Right cardiac atrium (tissue), 5 donors: ENCODE data around the gene SH3PXD2A. TPM values are rescaled to one million over a fixed set of nuclear protein-coding genes. Genes with fewer than 3 reads are reported as not detected.

Experiments used
- ATAC-seq, 2 donors: fragments of 200-7000 bp; cut with Tn5 transposase; one replicate each; pipeline versions ENCODE4 v1.8.0 to v1.9.1; 2020; ENCODE audit warnings: moderate library complexity in 2 of 2, mild to moderate bottlenecking in 1 of 2
- DNase-seq, 3 donors: peaks; one replicate each; pipeline ENCODE4 v3.0.0-alpha.2; 2020
- H3K27ac ChIP-seq: one replicate; pipeline ENCODE4 v1.5.1; 2013; ENCODE audit warnings: mild to moderate bottlenecking, low read length, control low read depth, moderate library complexity
- H3K27me3 ChIP-seq: one replicate; pipeline ENCODE4 v1.6.1; 2013; ENCODE audit not compliant: control insufficient read depth, insufficient read depth
- H3K4me1 ChIP-seq: one replicate; pipeline ENCODE4 v1.6.1; 2013; ENCODE audit warnings: low read length; ENCODE audit not compliant: control insufficient read depth, insufficient read depth
- H3K4me3 ChIP-seq: one replicate; pipeline ENCODE4 v1.5.1; 2013; ENCODE audit warnings: low read length, control low read depth
- H3K9me3 ChIP-seq: one replicate; pipeline ENCODE4 v1.6.1; 2013; ENCODE audit warnings: low read length; ENCODE audit not compliant: control insufficient read depth
- WGBS: extraction: QIAGEN DNeasy Blood & Tissue Kit; methylation state at CpG from one replicate; pipeline ENCODE4 v1.1.7; 2013; 5-methylcytosine and 5-hydroxymethylcytosine counted together
- intact Hi-C, 4 donors: fragments of 100-400 bp; cut with DNase I; formaldehyde crosslinking; loops; one replicate each; pipeline versions ENCODE4 v1.11.0 to v1.14.0; 2022 to 2023
- polyA plus RNA-seq: library from polyadenylated mRNA; stranded (reverse); fragments of 200-250 nt; gene quantifications from one replicate; pipeline ENCODE4 v1.2.3, GENCODE V29; 2013
- total RNA-seq, 4 donors: library from RNA; stranded (reverse); fragmentation: NEBNext Ultra II Directional; extraction: Animal tissue kit (Norgen Biotek cat#: 25700); gene quantifications; one replicate each; pipeline ENCODE4 v1.2.1, GENCODE V29; 2021
- donor health status: healthy with polysubstance abuse.
- donor health status: DM: no; HTN: yes; CAD: no.
- donor health status: DM: no; HTN: no; CAD: no.
- donor health status: DM: no; HTN: yes; CAD: no; lungs with severe emphysema.
- donor health status: DM: yes; HTN: yes; CAD: no.

The SH3PXD2A gene
- total and polyA plus RNA-seq, 5 donors: 13.5 to 31.7 (median 30.9) TPM

DNA sequence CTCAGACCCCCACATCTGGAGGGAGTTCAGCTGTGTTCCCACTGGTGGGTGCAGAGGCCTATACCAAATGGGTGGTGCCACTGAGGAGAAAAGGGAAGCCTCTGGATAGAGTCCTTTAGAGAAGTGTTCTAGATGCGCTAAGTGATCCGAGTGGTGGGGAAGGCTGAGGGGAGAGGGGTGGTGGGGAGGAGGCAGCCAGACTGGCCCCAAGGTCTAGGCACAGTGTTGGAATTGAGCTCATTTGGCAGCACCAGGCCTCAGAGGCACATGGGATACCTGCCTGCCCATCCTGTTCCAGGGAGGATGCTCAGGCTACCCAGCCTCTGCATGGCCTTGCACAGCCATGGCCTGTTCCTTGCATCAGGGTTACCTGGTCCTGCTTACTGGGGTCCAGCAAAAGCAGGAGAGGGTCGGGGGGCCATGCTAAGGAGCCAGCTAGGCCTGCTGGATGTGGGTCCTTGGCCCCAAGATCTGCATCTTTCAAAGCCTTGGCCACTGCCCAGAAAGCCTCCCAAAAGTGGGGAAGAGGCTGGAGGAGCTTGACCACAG is 262.3 kb downstream of the SH3PXD2A start:
- Histone ChIP-seq H3K9me3 (no peaks in the 10 kb centered on the region), H3K4me3 (no peak overlapping the region), H3K4me1 (no peaks in the 10 kb centered on the region), H3K27me3 (no peaks in the 10 kb centered on the region), H3K27ac (no peak overlapping the region)
- 85% methylated on average over 3 of the region's 3 CpGs for WGBS
- DNase-seq (peak in 1 of 3 donors; percentile 36), ATAC-seq (no peak)
- intact Hi-C loops: no loop called here

GRCh38 chr10:103592186-103593021 is 263.0 kb downstream of the SH3PXD2A start:
- H3K27me3 ChIP-seq: no peaks in the 10 kb centered on the region
- H3K9me3 ChIP-seq: no peaks in the 10 kb centered on the region
- whole genome bisulfite sequencing: 77% methylated on average over 15 of the region's 15 CpGs
- peak in 1 of 3 donors; percentile 71 for DNase-seq
- H3K27ac ChIP-seq: no peak overlapping the region
- no peak overlapping the region for H3K4me3 ChIP-seq
- peak; percentile 36 to 54 for ATAC-seq
- intact Hi-C loops: no loop called here
- no peaks in the 10 kb centered on the region for H3K4me1 ChIP-seq

- DNase-seq: no peak
- no peak overlapping the region for H3K4me3 ChIP-seq
- intact Hi-C loops: no loop called here
- WGBS: 93% methylated on average over 6 of the region's 6 CpGs
- no peaks in the 10 kb centered on the region for H3K9me3 ChIP-seq
- no peak for ATAC-seq
- no peaks in the 10 kb centered on the region for H3K27me3 ChIP-seq
- H3K27ac ChIP-seq: no peak overlapping the region
- H3K4me1 ChIP-seq: no peaks in the 10 kb centered on the region
These were observed 264.6 kb downstream of the SH3PXD2A start for GRCh38 chr10:103590744-103591291.

DNA sequence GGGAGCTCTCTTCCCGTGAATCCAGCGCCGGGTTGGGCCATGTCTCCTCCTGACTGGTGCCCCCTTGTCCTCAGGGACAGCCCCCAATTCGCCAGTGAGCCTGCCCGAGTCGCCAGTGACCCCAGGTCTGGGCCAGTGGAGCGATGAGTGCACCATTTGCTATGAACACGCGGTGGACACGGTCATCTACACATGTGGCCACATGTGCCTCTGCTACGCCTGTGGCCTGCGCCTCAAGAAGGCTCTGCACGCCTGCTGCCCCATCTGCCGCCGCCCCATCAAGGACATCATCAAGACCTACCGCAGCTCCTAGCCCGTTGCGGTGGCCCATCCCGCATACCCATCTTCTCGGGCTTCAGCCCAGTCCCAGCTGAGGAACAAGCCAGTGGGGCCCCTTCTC is 265.3 kb downstream of the SH3PXD2A start:
- intact Hi-C loops: no loop called here
- H3K4me3 ChIP-seq: no peak overlapping the region
- no peaks in the 10 kb centered on the region for H3K4me1 ChIP-seq
- H3K9me3 ChIP-seq: no peaks in the 10 kb centered on the region
- ATAC-seq (no peak), DNase-seq (no peak)
- 93% methylated on average over 20 of the region's 20 CpGs for WGBS
- no peak overlapping the region for H3K27ac ChIP-seq
- H3K27me3 ChIP-seq: no peaks in the 10 kb centered on the region

DNA sequence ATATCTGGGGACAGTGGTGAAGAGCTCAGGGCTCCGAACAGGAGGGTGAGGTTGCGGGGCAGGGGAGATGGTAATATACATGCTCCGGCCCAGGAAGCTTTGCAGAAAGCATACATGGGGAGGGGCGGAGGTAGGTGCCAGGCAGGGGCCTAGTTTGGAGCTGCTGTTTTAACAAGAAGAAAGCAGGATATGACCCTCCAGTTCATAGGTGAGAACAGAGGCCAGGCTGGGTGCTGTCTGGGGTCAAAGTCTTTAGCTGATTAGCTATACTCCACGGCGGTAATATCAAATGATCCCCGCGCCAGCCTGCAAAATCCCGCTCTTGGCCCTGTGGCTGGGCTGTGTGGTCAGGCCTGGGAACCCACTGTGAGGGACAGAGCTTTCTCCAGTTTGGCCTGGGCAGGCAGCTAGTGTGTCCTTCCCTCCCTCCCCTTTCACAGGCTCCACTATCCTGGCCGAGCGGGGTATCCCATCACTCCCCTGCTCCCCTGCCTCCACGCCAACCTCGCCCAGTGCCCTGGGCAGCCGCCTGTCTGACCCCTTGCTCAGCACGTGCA is 266.2 kb downstream of the SH3PXD2A start:
- Histone ChIP-seq H3K4me3 (no peak overlapping the region), H3K27me3 (no peaks in the 10 kb centered on the region), H3K27ac (no peak overlapping the region), H3K9me3 (no peaks in the 10 kb centered on the region), H3K4me1 (no peaks in the 10 kb centered on the region)
- WGBS: 87% methylated on average over 15 of the region's 15 CpGs
- ATAC-seq (no peak), DNase-seq (no peak)
- intact Hi-C loops: no loop called here

DNA sequence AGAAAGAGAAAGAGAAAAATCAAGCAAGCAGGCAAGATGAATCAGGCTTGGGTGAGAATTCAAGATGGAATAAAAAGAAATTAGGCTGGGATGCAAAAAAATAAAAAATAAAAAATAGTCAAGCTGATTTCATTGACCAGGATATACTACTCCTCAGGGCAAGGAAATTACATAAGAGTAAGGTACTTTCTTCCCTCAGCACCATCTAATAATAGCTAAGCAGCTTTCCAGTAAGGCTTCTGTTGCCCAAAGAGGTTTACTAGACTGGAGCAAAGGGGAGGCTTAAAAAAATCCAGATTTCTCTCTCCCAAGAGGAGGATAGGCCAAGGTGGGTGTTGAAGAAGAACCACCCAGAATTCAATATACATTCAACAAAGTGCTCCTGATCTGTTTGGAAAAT is 268.3 kb downstream of the SH3PXD2A start:
- intact Hi-C loops: no loop called here
- Histone ChIP-seq H3K9me3 (no peaks in the 10 kb centered on the region), H3K27ac (no peak overlapping the region), H3K4me1 (no peaks in the 10 kb centered on the region), H3K27me3 (no peaks in the 10 kb centered on the region), H3K4me3 (no peak overlapping the region)
- no peak for ATAC-seq
- DNase-seq: no peak

GRCh38 chr10:103585011-103585405 is 270.4 kb downstream of the SH3PXD2A start:
- Histone ChIP-seq H3K27me3 (no peaks in the 10 kb centered on the region), H3K4me3 (no peak overlapping the region), H3K4me1 (no peaks in the 10 kb centered on the region), H3K9me3 (no peaks in the 10 kb centered on the region), H3K27ac (no peak overlapping the region)
- intact Hi-C loops: no loop called here
- DNase-seq (no peak), ATAC-seq (no peak)
- WGBS: 66% methylated on average over 32 of the region's 32 CpGs

DNA sequence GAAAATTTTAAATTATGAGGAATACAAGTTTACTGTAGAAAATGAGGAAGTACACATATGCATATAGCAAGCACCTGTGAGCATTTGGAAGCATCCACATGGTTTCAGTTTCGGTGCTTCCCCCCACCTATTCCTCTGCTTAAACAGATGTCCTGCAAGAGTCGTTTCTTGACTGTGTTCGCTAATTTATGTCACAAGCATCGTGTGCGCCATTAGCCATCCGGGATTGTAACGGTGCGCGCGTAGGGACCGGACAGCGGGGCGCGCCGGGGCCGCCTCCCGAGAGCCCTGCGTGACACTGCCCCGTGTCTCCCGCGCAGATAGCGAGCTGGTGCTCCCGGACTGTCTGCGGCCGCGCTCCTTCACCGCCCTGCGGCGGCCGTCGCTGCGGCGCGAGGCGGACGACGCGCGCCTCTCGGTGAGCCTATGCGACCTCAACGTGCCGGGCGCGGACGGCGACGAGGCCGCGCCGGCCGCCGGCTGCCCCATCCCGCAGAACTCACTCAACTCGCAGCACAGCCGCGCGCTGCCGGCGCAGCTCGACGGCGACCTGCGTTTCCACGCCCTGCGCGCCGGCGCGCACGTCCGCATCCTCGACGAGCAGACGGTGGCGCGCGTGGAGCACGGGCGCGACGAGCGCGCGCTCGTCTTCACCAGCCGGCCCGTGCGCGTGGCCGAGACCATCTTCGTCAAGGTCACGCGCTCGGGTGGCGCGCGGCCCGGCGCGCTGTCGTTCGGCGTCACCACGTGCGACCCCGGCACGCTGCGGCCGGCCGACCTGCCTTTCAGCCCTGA is 271.0 kb downstream of the SH3PXD2A start:
- ATAC-seq: peak; percentile 35 to 44
- H3K4me3 ChIP-seq: peak overlapping the region; percentile 34
- intact Hi-C loops: no loop called here
- H3K4me1 ChIP-seq: no peaks in the 10 kb centered on the region
- 9% methylated on average over 111 of the region's 111 CpGs for WGBS
- H3K27ac ChIP-seq: no peak overlapping the region
- H3K27me3 ChIP-seq: no peaks in the 10 kb centered on the region
- no peaks in the 10 kb centered on the region for H3K9me3 ChIP-seq
- DNase-seq: peak; percentile 51 to 81 (median 79)

DNA sequence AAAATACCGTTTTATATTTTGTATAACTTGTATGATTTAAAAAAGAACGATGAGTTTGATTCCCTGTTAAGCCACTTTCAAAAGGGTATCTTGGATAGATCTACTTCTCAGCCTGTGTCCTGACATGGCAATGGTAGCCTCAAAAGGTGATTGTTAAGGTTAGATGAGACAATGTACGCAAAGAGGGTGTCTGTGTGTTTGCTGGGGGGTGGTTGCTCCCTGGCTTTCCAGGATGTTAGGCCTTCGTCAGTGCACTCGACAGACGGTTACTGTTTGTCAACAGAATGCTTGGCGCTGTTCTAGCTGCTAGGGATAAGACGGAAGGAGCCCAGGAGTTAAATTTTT is 271.5 kb downstream of the SH3PXD2A start:
- H3K27me3 ChIP-seq: no peaks in the 10 kb centered on the region
- no peak overlapping the region for H3K27ac ChIP-seq
- 79% methylated on average over 8 of the region's 8 CpGs for WGBS
- no peaks in the 10 kb centered on the region for H3K9me3 ChIP-seq
- peak overlapping the region; percentile 34 for H3K4me3 ChIP-seq
- H3K4me1 ChIP-seq: no peaks in the 10 kb centered on the region
- ATAC-seq (no peak), DNase-seq (no peak)
- intact Hi-C loops: no loop called here

DNA sequence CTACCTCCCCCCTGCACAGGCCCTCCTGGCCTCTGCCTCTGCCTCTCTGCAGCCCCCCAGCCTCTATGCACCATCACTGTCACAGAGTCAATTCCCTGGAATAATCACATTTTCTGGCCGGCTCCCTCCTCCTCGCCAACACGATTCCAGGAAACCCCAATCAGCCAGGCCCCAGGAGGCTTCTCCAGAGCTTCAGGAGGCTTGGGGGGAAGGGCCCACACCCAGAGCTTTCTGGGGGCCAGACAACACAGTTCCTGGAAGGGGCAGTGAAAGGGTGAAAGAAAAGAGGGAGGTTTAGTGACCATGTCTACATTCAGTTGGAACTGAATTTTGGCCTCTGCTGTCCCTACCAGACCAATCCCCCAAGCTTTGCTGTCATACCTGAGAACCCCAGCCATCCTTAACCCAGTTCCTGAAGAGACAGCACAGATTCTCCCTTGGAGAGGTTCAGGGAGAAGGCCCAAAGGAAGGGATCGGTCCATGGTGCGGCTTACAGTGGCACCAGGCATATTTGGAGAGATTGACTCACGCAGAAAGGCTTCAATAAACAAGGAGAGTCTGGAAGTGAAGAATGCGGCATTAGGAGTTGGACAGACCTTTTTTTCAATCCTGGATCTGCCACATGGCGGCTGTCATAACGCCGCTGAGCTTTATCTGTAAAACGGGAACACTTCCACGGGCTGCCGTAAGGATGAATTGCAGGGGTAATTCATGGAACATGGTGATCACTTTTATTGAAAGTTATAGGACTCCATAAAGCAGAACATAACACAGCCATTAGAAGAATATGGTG is 272.8 kb downstream of the SH3PXD2A start:
- ATAC-seq: no peak
- Histone ChIP-seq H3K4me1 (no peaks in the 10 kb centered on the region), H3K4me3 (no peak overlapping the region), H3K27ac (no peak overlapping the region), H3K27me3 (no peaks in the 10 kb centered on the region), H3K9me3 (no peaks in the 10 kb centered on the region)
- no peak for DNase-seq
- WGBS: 73% methylated on average over 13 of the region's 13 CpGs
- intact Hi-C loops: no loop called here
